GM23338 (cell line): ENCODE measurements around the gene IGFLR1.
A peak's percentile ranks its signal among the peaks of the same experiment; 100 is the strongest.

Source experiments
- CREB1 ChIP-seq: fragments of 250-450 bp; sonication (Bioruptor Pico); IDR thresholded peaks from 2 replicates; pipeline ENCODE4 v1.5.0; 2020; ENCODE audit warnings: low read depth, mild to moderate bottlenecking, moderate library complexity
- EZH2 ChIP-seq: fragments of 200-600 bp; sonication (generic); IDR thresholded peaks from one replicate; pipeline ENCODE4 v1.8.0; 2017; ENCODE audit warnings: antibody characterized with exemption, mild to moderate bottlenecking, low read depth; ENCODE audit not compliant: unreplicated experiment
- EZH2phosphoT487 ChIP-seq: fragments of 200-600 bp; sonication (generic); IDR thresholded peaks from one replicate; pipeline ENCODE4 v1.8.1; 2018; ENCODE audit warnings: antibody characterized with exemption; ENCODE audit not compliant: unreplicated experiment
- JUNB ChIP-seq: IDR thresholded peaks from one replicate; pipeline ENCODE4 v1.6.1; 2016; ENCODE audit warnings: antibody characterized with exemption; ENCODE audit not compliant: unreplicated experiment
- NANOG ChIP-seq: IDR thresholded peaks from 2 replicates; pipeline ENCODE4 v1.6.1; 2016; ENCODE audit warnings: antibody characterized with exemption, borderline replicate concordance
- POLR2AphosphoS5 ChIP-seq: IDR thresholded peaks from 2 replicates; pipeline ENCODE4 v1.6.1; 2016; ENCODE audit warnings: antibody characterized with exemption, low read depth
- STAT1 ChIP-seq: IDR thresholded peaks from one replicate; pipeline ENCODE4 v1.6.1; 2016; ENCODE audit warnings: antibody characterized with exemption; ENCODE audit not compliant: unreplicated experiment
- TF ChIP-seq, protein P1 (sequence below), 2 experiments: fragments of 200-600 bp in 1 of 2; sonication (generic) in 1 of 2; conservative IDR thresholded peaks; 2 replicates each; pipeline versions ENCODE4 v1.5.1 to v1.6.1; 2016 to 2017; ENCODE audit warnings: antibody characterized with exemption in 2 of 2, low read depth in 2 of 2, mild to moderate bottlenecking in 2 of 2, moderate library complexity in 1 of 2
- TF ChIP-seq, protein P2 (sequence below): IDR thresholded peaks from one replicate; pipeline ENCODE4 v1.6.1; 2018; ENCODE audit warnings: antibody characterized with exemption; ENCODE audit not compliant: unreplicated experiment

DNA sequence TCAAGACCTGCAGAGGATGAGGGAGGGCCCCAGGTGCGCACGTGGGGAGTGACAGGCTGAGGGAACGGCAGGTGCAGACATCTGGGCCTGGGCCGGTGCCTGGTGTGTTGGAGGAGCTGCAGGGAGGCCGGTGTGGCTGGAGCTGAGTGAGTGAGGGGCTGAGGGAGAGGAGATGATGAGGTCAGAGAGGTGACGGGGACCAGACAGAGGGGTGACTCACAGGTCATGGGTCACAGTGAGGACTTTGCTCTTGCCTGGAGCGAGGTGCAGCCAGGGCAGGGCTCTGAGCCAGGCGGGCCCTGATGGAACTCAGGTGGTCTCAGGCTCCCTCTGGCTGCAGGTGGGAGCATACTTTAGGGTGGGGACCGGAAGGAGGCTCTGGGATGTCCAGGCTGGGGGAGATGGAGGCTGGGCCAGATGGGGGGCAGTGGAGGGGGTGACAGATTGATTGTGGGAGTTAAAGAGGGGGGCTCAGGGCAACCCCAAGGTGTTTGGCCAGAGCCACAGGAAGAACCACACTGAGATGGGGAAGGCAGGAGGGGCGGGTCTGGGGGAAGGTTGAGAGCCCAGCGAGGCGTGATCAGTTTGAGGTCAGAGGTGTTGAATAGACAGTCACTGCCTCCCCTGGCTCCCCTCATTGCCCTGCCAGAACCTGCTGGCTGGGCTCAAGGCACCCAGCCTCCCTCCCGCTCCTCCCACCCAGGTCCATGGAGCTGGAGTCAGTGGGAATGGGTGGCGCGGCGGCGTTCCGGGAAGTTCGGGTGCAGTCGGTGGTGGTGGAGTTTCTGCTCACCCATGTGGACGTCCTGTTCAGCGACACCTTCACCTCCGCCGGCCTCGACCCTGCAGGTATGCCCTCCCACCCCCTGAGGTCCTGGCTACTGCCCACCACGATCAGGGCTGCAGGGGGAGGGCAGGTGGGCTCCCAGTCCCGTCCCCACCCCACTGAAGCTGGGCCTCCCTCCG is 41.5 kb upstream of the IGFLR1 start:
- TF ChIP-seq, protein P1, sequence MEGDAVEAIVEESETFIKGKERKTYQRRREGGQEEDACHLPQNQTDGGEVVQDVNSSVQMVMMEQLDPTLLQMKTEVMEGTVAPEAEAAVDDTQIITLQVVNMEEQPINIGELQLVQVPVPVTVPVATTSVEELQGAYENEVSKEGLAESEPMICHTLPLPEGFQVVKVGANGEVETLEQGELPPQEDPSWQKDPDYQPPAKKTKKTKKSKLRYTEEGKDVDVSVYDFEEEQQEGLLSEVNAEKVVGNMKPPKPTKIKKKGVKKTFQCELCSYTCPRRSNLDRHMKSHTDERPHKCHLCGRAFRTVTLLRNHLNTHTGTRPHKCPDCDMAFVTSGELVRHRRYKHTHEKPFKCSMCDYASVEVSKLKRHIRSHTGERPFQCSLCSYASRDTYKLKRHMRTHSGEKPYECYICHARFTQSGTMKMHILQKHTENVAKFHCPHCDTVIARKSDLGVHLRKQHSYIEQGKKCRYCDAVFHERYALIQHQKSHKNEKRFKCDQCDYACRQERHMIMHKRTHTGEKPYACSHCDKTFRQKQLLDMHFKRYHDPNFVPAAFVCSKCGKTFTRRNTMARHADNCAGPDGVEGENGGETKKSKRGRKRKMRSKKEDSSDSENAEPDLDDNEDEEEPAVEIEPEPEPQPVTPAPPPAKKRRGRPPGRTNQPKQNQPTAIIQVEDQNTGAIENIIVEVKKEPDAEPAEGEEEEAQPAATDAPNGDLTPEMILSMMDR (conservative IDR thresholded peaks at IDR 0.05; ENCODE audit: low read depth in 2 of 2), result peak; percentile 51 to 84
- TF ChIP-seq EZH2phosphoT487 (no peak), EZH2 (no peak), NANOG (no peak), CREB1 (no peak), JUNB (no peak), POLR2AphosphoS5 (no peak), STAT1 (no peak)
- TF ChIP-seq, protein P2, sequence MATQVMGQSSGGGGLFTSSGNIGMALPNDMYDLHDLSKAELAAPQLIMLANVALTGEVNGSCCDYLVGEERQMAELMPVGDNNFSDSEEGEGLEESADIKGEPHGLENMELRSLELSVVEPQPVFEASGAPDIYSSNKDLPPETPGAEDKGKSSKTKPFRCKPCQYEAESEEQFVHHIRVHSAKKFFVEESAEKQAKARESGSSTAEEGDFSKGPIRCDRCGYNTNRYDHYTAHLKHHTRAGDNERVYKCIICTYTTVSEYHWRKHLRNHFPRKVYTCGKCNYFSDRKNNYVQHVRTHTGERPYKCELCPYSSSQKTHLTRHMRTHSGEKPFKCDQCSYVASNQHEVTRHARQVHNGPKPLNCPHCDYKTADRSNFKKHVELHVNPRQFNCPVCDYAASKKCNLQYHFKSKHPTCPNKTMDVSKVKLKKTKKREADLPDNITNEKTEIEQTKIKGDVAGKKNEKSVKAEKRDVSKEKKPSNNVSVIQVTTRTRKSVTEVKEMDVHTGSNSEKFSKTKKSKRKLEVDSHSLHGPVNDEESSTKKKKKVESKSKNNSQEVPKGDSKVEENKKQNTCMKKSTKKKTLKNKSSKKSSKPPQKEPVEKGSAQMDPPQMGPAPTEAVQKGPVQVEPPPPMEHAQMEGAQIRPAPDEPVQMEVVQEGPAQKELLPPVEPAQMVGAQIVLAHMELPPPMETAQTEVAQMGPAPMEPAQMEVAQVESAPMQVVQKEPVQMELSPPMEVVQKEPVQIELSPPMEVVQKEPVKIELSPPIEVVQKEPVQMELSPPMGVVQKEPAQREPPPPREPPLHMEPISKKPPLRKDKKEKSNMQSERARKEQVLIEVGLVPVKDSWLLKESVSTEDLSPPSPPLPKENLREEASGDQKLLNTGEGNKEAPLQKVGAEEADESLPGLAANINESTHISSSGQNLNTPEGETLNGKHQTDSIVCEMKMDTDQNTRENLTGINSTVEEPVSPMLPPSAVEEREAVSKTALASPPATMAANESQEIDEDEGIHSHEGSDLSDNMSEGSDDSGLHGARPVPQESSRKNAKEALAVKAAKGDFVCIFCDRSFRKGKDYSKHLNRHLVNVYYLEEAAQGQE, result no peak
